GM23338 (cell line): ENCODE data around the gene MYADM. TPM values are rescaled to one million over a fixed set of nuclear protein-coding genes. Genes with fewer than 3 reads are reported as not detected.

Experiments used
- ATAC-seq: fragments of 200-7000 bp; cut with Tn5 transposase; 3 replicates; pipeline ENCODE4 v1.9.1; 2020
- DNase-seq: peaks from one replicate; pipeline ENCODE4 v3.0.0-alpha.2; 2015; ENCODE audit warnings: low spot score
- H2AFZ ChIP-seq: fragments of 200-600 bp; sonication (generic); 2 replicates; pipeline ENCODE4 v1.8.0; 2016; ENCODE audit warnings: antibody characterized with exemption, mild to moderate bottlenecking, moderate library complexity
- H3F3A ChIP-seq: fragments of 200-600 bp; sonication (generic); replicated peaks from 2 replicates; pipeline ENCODE4 v1.8.0; 2017; ENCODE audit warnings: antibody characterized with exemption, mixed run types, low read depth
- H3K27ac ChIP-seq: fragments of 200-600 bp; sonication (generic); 2 replicates; pipeline ENCODE4 v1.6.1; 2016; ENCODE audit warnings: low read depth
- H3K27me3 ChIP-seq: fragments of 200-600 bp; sonication (generic); 2 replicates; pipeline ENCODE4 v1.8.0; 2016; ENCODE audit warnings: mild to moderate bottlenecking, mixed run types, moderate library complexity; ENCODE audit not compliant: insufficient read depth
- H3K36me3 ChIP-seq: fragments of 200-600 bp; sonication (generic); 2 replicates; pipeline ENCODE4 v1.8.0; 2016; ENCODE audit warnings: mild to moderate bottlenecking; ENCODE audit not compliant: insufficient read depth
- H3K4me1 ChIP-seq: fragments of 200-600 bp; sonication (generic); 2 replicates; pipeline ENCODE4 v1.8.0; 2016; ENCODE audit warnings: mild to moderate bottlenecking, moderate library complexity; ENCODE audit not compliant: insufficient read depth
- H3K4me2 ChIP-seq: fragments of 200-600 bp; sonication (generic); 2 replicates; pipeline ENCODE4 v1.7.1; 2017; ENCODE audit warnings: mixed run types
- H3K4me3 ChIP-seq: fragments of 200-600 bp; sonication (generic); 2 replicates; pipeline ENCODE4 v1.6.1; 2016; ENCODE audit warnings: mixed run types
- H3K79me2 ChIP-seq: fragments of 200-600 bp; sonication (generic); replicated peaks from 2 replicates; pipeline ENCODE4 v1.8.0; 2017; ENCODE audit warnings: mild to moderate bottlenecking; ENCODE audit not compliant: insufficient read depth
- H3K9me2 ChIP-seq: fragments of 200-600 bp; sonication (generic); 2 replicates; pipeline ENCODE4 v1.8.0; 2017; ENCODE audit not compliant: insufficient read depth
- H4K20me1 ChIP-seq: fragments of 200-600 bp; sonication (generic); replicated peaks from 2 replicates; pipeline ENCODE4 v1.8.0; 2017; ENCODE audit warnings: mild to moderate bottlenecking; ENCODE audit not compliant: insufficient read depth
- H3K27ac Mint-ChIP-seq: 2 replicates; pipeline ENCODE4 v1.8.0; 2020; ENCODE audit warnings: inconsistent platforms, mild to moderate bottlenecking, moderate library complexity, mixed read lengths
- H3K27me3 Mint-ChIP-seq: 3 replicates; pipeline ENCODE4 v1.8.0; 2022; ENCODE audit warnings: low read depth, mild to moderate bottlenecking, moderate library complexity, mixed read lengths, inconsistent platforms; ENCODE audit not compliant: insufficient read depth, poor library complexity
- H3K36me3 Mint-ChIP-seq: 3 replicates; pipeline ENCODE4 v1.8.0; 2021; ENCODE audit warnings: low read depth, mild to moderate bottlenecking, inconsistent platforms, moderate library complexity, mixed read lengths
- H3K4me1 Mint-ChIP-seq: 3 replicates; pipeline ENCODE4 v1.8.0; 2020; ENCODE audit warnings: mild to moderate bottlenecking, inconsistent platforms, mixed read lengths
- H3K4me3 Mint-ChIP-seq: 3 replicates; pipeline ENCODE4 v1.8.0; 2021; ENCODE audit warnings: moderate library complexity, mild to moderate bottlenecking, inconsistent platforms, mixed read lengths
- H3K9me3 Mint-ChIP-seq: 3 replicates; pipeline ENCODE4 v1.8.0; 2020; ENCODE audit warnings: moderate library complexity, mild to moderate bottlenecking, inconsistent platforms, mixed read lengths
- CREB1 ChIP-seq: fragments of 250-450 bp; sonication (Bioruptor Pico); IDR thresholded peaks from 2 replicates; pipeline ENCODE4 v1.5.0; 2020; ENCODE audit warnings: low read depth, mild to moderate bottlenecking, moderate library complexity
- EZH2 ChIP-seq: fragments of 200-600 bp; sonication (generic); IDR thresholded peaks from one replicate; pipeline ENCODE4 v1.8.0; 2017; ENCODE audit warnings: antibody characterized with exemption, mild to moderate bottlenecking, low read depth; ENCODE audit not compliant: unreplicated experiment
- EZH2phosphoT487 ChIP-seq: fragments of 200-600 bp; sonication (generic); IDR thresholded peaks from one replicate; pipeline ENCODE4 v1.8.1; 2018; ENCODE audit warnings: antibody characterized with exemption; ENCODE audit not compliant: unreplicated experiment
- JUNB ChIP-seq: IDR thresholded peaks from one replicate; pipeline ENCODE4 v1.6.1; 2016; ENCODE audit warnings: antibody characterized with exemption; ENCODE audit not compliant: unreplicated experiment
- NANOG ChIP-seq: IDR thresholded peaks from 2 replicates; pipeline ENCODE4 v1.6.1; 2016; ENCODE audit warnings: antibody characterized with exemption, borderline replicate concordance
- POLR2AphosphoS5 ChIP-seq: IDR thresholded peaks from 2 replicates; pipeline ENCODE4 v1.6.1; 2016; ENCODE audit warnings: antibody characterized with exemption, low read depth
- STAT1 ChIP-seq: IDR thresholded peaks from one replicate; pipeline ENCODE4 v1.6.1; 2016; ENCODE audit warnings: antibody characterized with exemption; ENCODE audit not compliant: unreplicated experiment
- ZNF114 ChIP-seq: fragments of 250-450 bp; sonication (Bioruptor Pico); IDR thresholded peaks from 2 replicates; pipeline ENCODE4 v1.5.0; 2020; ENCODE audit warnings: mild to moderate bottlenecking, moderate library complexity
- ZNF331 ChIP-seq: fragments of 250-450 bp; sonication (Bioruptor Pico); IDR thresholded peaks from 2 replicates; pipeline ENCODE4 v1.5.0; 2020; ENCODE audit warnings: low read depth, mild to moderate bottlenecking, moderate library complexity
- ZNF462 ChIP-seq: fragments of 250-450 bp; sonication (Bioruptor Pico); IDR thresholded peaks from 2 replicates; pipeline ENCODE4 v1.5.0; 2020; ENCODE audit warnings: mild to moderate bottlenecking, moderate library complexity
- polyA plus RNA-seq: library from polyadenylated mRNA; unstranded; fragments of >200 nt; fragmentation: Nextera tagmentation; extraction: Ambion mirVana; gene quantifications from 2 replicates; pipeline ENCODE4 v1.2.1, GENCODE V29; 2016
- total RNA-seq: library from RNA; depleted of rRNA; stranded (reverse); fragments of >200 nt; shearing (Covaris generic); gene quantifications from 2 replicates; pipeline ENCODE4 v1.2.3, GENCODE V29; 2014
- TF ChIP-seq, protein P1 (sequence below), 2 experiments: fragments of 200-600 bp in 1 of 2; sonication (generic) in 1 of 2; conservative IDR thresholded peaks; 2 replicates each; pipeline versions ENCODE4 v1.5.1 to v1.6.1; 2016 to 2017; ENCODE audit warnings: antibody characterized with exemption in 2 of 2, low read depth in 2 of 2, mild to moderate bottlenecking in 2 of 2, moderate library complexity in 1 of 2
- TF ChIP-seq, protein P2 (sequence below): IDR thresholded peaks from 2 replicates; pipeline ENCODE4 v1.6.1; 2016; ENCODE audit warnings: antibody characterized with exemption
- TF ChIP-seq, protein P3 (sequence below): IDR thresholded peaks from one replicate; pipeline ENCODE4 v1.6.1; 2018; ENCODE audit warnings: antibody characterized with exemption; ENCODE audit not compliant: unreplicated experiment

MYADM gene
- total and polyA plus RNA-seq, 2 experiments from 2014 or later: 49.9 to 57.1 TPM

- Mint-ChIP-seq H3K9me3 (peaks cover 6% of the 10 kb centered on the region; the same call in 2 of the 3 replicates), H3K27me3 (peaks cover 62% of the 10 kb centered on the region), H3K27ac (no peak overlapping the region), H3K4me3 (peak overlapping the region; percentile 79), H3K4me1 (peaks cover 47% of the 10 kb centered on the region), H3K36me3 (peaks cover 7% of the 10 kb centered on the region)
- DNase-seq: no peak
- TF ChIP-seq, protein P1, sequence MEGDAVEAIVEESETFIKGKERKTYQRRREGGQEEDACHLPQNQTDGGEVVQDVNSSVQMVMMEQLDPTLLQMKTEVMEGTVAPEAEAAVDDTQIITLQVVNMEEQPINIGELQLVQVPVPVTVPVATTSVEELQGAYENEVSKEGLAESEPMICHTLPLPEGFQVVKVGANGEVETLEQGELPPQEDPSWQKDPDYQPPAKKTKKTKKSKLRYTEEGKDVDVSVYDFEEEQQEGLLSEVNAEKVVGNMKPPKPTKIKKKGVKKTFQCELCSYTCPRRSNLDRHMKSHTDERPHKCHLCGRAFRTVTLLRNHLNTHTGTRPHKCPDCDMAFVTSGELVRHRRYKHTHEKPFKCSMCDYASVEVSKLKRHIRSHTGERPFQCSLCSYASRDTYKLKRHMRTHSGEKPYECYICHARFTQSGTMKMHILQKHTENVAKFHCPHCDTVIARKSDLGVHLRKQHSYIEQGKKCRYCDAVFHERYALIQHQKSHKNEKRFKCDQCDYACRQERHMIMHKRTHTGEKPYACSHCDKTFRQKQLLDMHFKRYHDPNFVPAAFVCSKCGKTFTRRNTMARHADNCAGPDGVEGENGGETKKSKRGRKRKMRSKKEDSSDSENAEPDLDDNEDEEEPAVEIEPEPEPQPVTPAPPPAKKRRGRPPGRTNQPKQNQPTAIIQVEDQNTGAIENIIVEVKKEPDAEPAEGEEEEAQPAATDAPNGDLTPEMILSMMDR (conservative IDR thresholded peaks at IDR 0.05; ENCODE audit: low read depth in 2 of 2): no peak
- TF ChIP-seq ZNF331 (CRISPR knock-in tag): no peak
- TF ChIP-seq ZNF462 (CRISPR knock-in tag): no peak
- TF ChIP-seq JUNB: no peak
- TF ChIP-seq, protein P2, sequence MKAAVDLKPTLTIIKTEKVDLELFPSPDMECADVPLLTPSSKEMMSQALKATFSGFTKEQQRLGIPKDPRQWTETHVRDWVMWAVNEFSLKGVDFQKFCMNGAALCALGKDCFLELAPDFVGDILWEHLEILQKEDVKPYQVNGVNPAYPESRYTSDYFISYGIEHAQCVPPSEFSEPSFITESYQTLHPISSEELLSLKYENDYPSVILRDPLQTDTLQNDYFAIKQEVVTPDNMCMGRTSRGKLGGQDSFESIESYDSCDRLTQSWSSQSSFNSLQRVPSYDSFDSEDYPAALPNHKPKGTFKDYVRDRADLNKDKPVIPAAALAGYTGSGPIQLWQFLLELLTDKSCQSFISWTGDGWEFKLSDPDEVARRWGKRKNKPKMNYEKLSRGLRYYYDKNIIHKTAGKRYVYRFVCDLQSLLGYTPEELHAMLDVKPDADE: no peak
- TF ChIP-seq POLR2AphosphoS5: no peak
- TF ChIP-seq CREB1 (CRISPR knock-in tag): no peak
- TF ChIP-seq, protein P3, sequence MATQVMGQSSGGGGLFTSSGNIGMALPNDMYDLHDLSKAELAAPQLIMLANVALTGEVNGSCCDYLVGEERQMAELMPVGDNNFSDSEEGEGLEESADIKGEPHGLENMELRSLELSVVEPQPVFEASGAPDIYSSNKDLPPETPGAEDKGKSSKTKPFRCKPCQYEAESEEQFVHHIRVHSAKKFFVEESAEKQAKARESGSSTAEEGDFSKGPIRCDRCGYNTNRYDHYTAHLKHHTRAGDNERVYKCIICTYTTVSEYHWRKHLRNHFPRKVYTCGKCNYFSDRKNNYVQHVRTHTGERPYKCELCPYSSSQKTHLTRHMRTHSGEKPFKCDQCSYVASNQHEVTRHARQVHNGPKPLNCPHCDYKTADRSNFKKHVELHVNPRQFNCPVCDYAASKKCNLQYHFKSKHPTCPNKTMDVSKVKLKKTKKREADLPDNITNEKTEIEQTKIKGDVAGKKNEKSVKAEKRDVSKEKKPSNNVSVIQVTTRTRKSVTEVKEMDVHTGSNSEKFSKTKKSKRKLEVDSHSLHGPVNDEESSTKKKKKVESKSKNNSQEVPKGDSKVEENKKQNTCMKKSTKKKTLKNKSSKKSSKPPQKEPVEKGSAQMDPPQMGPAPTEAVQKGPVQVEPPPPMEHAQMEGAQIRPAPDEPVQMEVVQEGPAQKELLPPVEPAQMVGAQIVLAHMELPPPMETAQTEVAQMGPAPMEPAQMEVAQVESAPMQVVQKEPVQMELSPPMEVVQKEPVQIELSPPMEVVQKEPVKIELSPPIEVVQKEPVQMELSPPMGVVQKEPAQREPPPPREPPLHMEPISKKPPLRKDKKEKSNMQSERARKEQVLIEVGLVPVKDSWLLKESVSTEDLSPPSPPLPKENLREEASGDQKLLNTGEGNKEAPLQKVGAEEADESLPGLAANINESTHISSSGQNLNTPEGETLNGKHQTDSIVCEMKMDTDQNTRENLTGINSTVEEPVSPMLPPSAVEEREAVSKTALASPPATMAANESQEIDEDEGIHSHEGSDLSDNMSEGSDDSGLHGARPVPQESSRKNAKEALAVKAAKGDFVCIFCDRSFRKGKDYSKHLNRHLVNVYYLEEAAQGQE: no peak
- TF ChIP-seq NANOG: no peak
- no peak for TF ChIP-seq EZH2phosphoT487
- no peak for TF ChIP-seq STAT1
- TF ChIP-seq EZH2: no peak
- no peak for TF ChIP-seq ZNF114 (CRISPR knock-in tag)
- H3K27me3 ChIP-seq: peaks cover 41% of the 10 kb centered on the region
- H3K4me1 ChIP-seq: peaks cover 12% of the 10 kb centered on the region; the same call in 1 of the 2 replicates
- ATAC-seq: no peak
- peak overlapping the region; percentile 73 for H2AFZ ChIP-seq
- no peaks in the 10 kb centered on the region; the same call in 1 of the 2 replicates for H4K20me1 ChIP-seq
- no peak overlapping the region for H3K27ac ChIP-seq
- peak overlapping the region; percentile 77 for H3K4me3 ChIP-seq
- H3K36me3 ChIP-seq: no peaks in the 10 kb centered on the region
- peak overlapping the region; percentile 95 for H3K4me2 ChIP-seq
- H3K9me2 ChIP-seq: no peaks in the 10 kb centered on the region
- peaks cover 16% of the 10 kb centered on the region; the same call in 1 of the 2 replicates for H3F3A ChIP-seq
- H3K79me2 ChIP-seq: peaks cover 20% of the 10 kb centered on the region
Measured at GRCh38 chr19:53907690-53908089, 40.0 kb downstream of the MYADM start.
